ENCODE data around the gene GSDME. TPM values are rescaled to one million over a fixed set of nuclear protein-coding genes. Genes with fewer than 3 reads are reported as not detected.

Gene GSDME
- total and polyA plus RNA-seq, 2 donors (not counting 1 experiment from before 2014, with no cell fraction given) = 40.8 to 57.1 TPM

DNA sequence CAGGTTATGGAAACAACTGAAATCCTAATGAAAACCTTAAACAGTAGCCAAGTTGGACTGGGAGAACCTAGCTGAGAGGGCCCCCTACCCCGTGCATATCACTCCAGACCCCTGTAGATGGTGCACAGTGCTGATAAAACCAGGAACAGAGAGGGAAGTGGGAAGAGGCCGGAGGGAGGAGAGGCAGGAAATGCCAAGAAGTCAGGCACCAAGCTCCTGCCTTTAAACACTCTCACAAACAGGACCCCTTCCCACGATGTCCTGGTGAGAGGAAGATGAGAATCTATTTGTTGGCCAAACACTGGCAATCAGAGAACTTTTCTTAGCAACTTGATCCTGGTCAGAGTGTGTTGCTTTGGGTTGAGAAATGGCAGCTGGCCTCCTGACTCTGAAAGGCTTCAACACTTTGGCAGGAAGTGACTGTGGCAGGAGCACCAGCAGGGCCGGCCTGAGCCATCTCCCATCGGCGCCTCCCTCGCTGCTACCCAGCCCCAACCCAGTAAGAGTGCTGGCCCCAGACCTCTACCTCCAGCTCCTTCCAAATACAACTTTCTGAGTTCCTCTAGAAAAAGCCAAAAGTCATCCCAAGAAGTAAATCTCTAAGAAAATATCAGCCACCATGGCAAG lies 39.5 kb downstream of the GSDME start:
- Histone ChIP-seq H3K36me3 (ENCODE audit: control insufficient read depth, insufficient read depth, low read length) (no peaks in the 10 kb centered on the region), H3K4me2 (ENCODE audit: extremely low read depth, insufficient read depth, low read length) (no peak overlapping the region), H3K4me3 (replicated peaks in 1 of 4; ENCODE audit: control extremely low read depth in 1 of 4, insufficient read depth in 1 of 4, low read depth in 3 of 4, low read length in 4 of 4) (no peak overlapping the region), H3K79me2 (ENCODE audit: control insufficient read depth, insufficient read depth, low read length) (no peaks in the 10 kb centered on the region), H3K27ac (ENCODE audit: insufficient read depth, low read length) (no peak overlapping the region), H3K4me1 (ENCODE audit: control insufficient read depth, extremely low read depth, insufficient read depth, low read length) (peaks cover 3% of the 10 kb centered on the region), H3K9me3 (ENCODE audit: control insufficient read depth, insufficient read depth, low read depth, low read length) (no peaks in the 10 kb centered on the region), H4K20me1 (ENCODE audit: control insufficient read depth, extremely low read depth, insufficient read depth, low read length) (no peaks in the 10 kb centered on the region), H3K9ac (ENCODE audit: insufficient read depth, low read length) (no peak overlapping the region), H2AFZ (ENCODE audit: low read length) (no peak overlapping the region), H3K27me3 (ENCODE audit: control insufficient read depth, insufficient read depth, low read length) (no peaks in the 10 kb centered on the region)
- TF ChIP-seq EZH2 (IDR thresholded peaks at IDR 0.05; ENCODE audit: low read length, missing control alignments) = no peak
- TF ChIP-seq, protein P1, sequence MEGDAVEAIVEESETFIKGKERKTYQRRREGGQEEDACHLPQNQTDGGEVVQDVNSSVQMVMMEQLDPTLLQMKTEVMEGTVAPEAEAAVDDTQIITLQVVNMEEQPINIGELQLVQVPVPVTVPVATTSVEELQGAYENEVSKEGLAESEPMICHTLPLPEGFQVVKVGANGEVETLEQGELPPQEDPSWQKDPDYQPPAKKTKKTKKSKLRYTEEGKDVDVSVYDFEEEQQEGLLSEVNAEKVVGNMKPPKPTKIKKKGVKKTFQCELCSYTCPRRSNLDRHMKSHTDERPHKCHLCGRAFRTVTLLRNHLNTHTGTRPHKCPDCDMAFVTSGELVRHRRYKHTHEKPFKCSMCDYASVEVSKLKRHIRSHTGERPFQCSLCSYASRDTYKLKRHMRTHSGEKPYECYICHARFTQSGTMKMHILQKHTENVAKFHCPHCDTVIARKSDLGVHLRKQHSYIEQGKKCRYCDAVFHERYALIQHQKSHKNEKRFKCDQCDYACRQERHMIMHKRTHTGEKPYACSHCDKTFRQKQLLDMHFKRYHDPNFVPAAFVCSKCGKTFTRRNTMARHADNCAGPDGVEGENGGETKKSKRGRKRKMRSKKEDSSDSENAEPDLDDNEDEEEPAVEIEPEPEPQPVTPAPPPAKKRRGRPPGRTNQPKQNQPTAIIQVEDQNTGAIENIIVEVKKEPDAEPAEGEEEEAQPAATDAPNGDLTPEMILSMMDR (conservative IDR thresholded peaks at IDR 0.05 in 1 of 2, IDR thresholded peaks at IDR 0.05 in 1 of 2; ENCODE audit: low read depth in 1 of 2, low read length in 2 of 2) = no peak
- no peak for DNase-seq (ENCODE audit: low read depth in 2 of 2)

DNA sequence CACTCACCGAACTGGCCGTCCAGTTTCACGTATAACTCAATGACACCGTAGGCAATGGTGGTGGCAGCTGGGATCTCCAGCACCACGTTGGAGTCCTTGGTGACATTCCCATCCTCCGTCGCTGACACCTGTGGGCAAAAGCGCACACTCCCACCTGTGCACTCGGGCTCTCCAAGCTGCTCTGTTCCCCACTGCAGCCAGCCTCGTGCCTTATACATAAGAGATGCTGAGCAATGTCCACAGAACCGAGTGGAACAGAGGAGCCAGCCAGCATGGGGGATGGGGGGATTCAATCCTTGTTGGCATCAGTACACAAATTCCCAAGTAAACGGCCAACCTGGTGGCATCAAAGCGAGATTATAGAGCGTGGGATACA lies 40.0 kb downstream of the GSDME start:
- TF ChIP-seq, protein P1 (conservative IDR thresholded peaks at IDR 0.05 in 1 of 2, IDR thresholded peaks at IDR 0.05 in 1 of 2; ENCODE audit: low read depth in 1 of 2, low read length in 2 of 2) = no peak
- TF ChIP-seq EZH2 (IDR thresholded peaks at IDR 0.05; ENCODE audit: low read length, missing control alignments) = no peak
- Histone ChIP-seq H3K79me2 (ENCODE audit: control insufficient read depth, insufficient read depth, low read length) (no peaks in the 10 kb centered on the region), H3K4me2 (ENCODE audit: extremely low read depth, insufficient read depth, low read length) (no peak overlapping the region), H3K9ac (ENCODE audit: insufficient read depth, low read length) (no peak overlapping the region), H3K4me1 (ENCODE audit: control insufficient read depth, extremely low read depth, insufficient read depth, low read length) (peaks cover 3% of the 10 kb centered on the region), H3K4me3 (replicated peaks in 1 of 4; ENCODE audit: control extremely low read depth in 1 of 4, insufficient read depth in 1 of 4, low read depth in 3 of 4, low read length in 4 of 4) (no peak overlapping the region), H2AFZ (ENCODE audit: low read length) (no peak overlapping the region), H3K27ac (ENCODE audit: insufficient read depth, low read length) (no peak overlapping the region), H3K9me3 (ENCODE audit: control insufficient read depth, insufficient read depth, low read depth, low read length) (no peaks in the 10 kb centered on the region), H4K20me1 (ENCODE audit: control insufficient read depth, extremely low read depth, insufficient read depth, low read length) (no peaks in the 10 kb centered on the region), H3K27me3 (ENCODE audit: control insufficient read depth, insufficient read depth, low read length) (no peaks in the 10 kb centered on the region), H3K36me3 (ENCODE audit: control insufficient read depth, insufficient read depth, low read length) (no peaks in the 10 kb centered on the region)
- DNase-seq (ENCODE audit: low read depth in 2 of 2) = no peak

DNA sequence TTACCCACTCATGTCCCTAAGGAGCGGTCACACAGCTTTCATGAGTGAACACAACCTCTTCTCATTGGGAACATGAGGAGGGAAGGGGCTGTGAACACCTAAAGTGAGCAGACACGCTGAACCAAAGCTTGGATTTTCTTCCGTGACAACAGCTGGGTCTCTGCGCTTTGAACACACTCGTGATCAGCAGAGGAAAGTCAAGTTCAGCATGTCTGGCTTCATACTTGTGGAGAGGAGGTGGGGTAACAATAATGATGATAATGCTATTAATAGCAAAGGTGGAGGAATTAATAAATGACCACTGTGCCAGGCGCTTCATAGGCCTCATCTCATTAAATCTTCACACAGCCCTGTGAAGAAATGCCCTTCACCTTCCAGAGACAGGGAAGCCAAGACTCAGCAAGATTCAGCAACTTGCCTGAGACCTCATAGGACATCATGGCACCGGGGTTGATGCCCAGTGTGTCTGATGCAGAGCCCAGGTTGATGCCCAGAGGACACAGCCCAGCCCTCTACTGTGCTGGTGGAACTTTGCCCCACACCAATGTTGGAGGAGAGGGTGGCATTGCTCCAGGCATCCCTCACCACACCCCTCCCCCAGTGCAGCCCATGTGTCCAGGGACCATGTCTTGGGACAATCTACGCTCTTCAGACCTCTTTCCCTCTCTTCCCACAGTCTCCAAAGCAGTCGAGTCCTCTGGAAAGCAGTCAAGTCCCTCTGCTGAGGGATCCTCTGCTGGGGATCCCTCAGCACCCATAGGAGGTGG lies 40.6 kb downstream of the GSDME start:
- TF ChIP-seq, protein P1 (conservative IDR thresholded peaks at IDR 0.05 in 1 of 2, IDR thresholded peaks at IDR 0.05 in 1 of 2; ENCODE audit: low read depth in 1 of 2, low read length in 2 of 2) = no peak
- no peak for TF ChIP-seq EZH2 (IDR thresholded peaks at IDR 0.05; ENCODE audit: low read length, missing control alignments)
- Histone ChIP-seq H4K20me1 (ENCODE audit: control insufficient read depth, extremely low read depth, insufficient read depth, low read length) (no peaks in the 10 kb centered on the region), H3K79me2 (ENCODE audit: control insufficient read depth, insufficient read depth, low read length) (no peaks in the 10 kb centered on the region), H3K4me3 (replicated peaks in 1 of 4; ENCODE audit: control extremely low read depth in 1 of 4, insufficient read depth in 1 of 4, low read depth in 3 of 4, low read length in 4 of 4) (no peak overlapping the region), H3K27me3 (ENCODE audit: control insufficient read depth, insufficient read depth, low read length) (no peaks in the 10 kb centered on the region), H2AFZ (ENCODE audit: low read length) (no peak overlapping the region), H3K36me3 (ENCODE audit: control insufficient read depth, insufficient read depth, low read length) (no peaks in the 10 kb centered on the region), H3K4me2 (ENCODE audit: extremely low read depth, insufficient read depth, low read length) (no peak overlapping the region), H3K9me3 (ENCODE audit: control insufficient read depth, insufficient read depth, low read depth, low read length) (no peaks in the 10 kb centered on the region), H3K4me1 (ENCODE audit: control insufficient read depth, extremely low read depth, insufficient read depth, low read length) (peaks cover 3% of the 10 kb centered on the region), H3K9ac (ENCODE audit: insufficient read depth, low read length) (no peak overlapping the region), H3K27ac (ENCODE audit: insufficient read depth, low read length) (no peak overlapping the region)
- no peak for DNase-seq (ENCODE audit: low read depth in 2 of 2)

Data from fibroblast of lung (primary cell).